Measurements from ENCODE around the gene LPXN.

GRCh38 chr11:58487170-58487569 is 88.5 kb downstream of the LPXN start:
- no peak for TF ChIP-seq CTCF (IDR thresholded peaks at IDR 0.05; ENCODE audit: low read length)
- no peak for TF ChIP-seq EZH2 (optimal IDR thresholded peaks at IDR 0.05; ENCODE audit: low read depth, low read length)

Measured in MM.1S (cell line).